KOPT-K1 (cell line): ENCODE results near the gene PF4V1.

ENCODE experiments used
- H3K27ac ChIP-seq: fragments of 200-600 bp; sonication (generic); 2 replicates; pipeline ENCODE4 v1.5.1; 2016; ENCODE audit warnings: antibody characterized with exemption, mild to moderate bottlenecking, low read depth, low read length; ENCODE audit not compliant: poor library complexity, severe bottlenecking
- H3K36me3 ChIP-seq: fragments of 200-600 bp; sonication (generic); 2 replicates; pipeline ENCODE4 v1.5.1; 2017; ENCODE audit warnings: antibody characterized with exemption, mild to moderate bottlenecking, low read length, moderate library complexity; ENCODE audit not compliant: insufficient read depth
- H3K9me3 ChIP-seq: fragments of 200-600 bp; sonication (generic); 2 replicates; pipeline ENCODE4 v1.5.1; 2017; ENCODE audit warnings: antibody characterized with exemption, low read length, mild to moderate bottlenecking; ENCODE audit not compliant: insufficient read depth, poor library complexity, severe bottlenecking

The PF4V1 gene, protein sequence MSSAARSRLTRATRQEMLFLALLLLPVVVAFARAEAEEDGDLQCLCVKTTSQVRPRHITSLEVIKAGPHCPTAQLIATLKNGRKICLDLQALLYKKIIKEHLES

GRCh38 chr4:73853246-73853704 is at the start of gene PF4V1:
PF4V1 (plus strand) TSS chr4:73853296; CDS start chr4:73853363, 67 bp downstream.
- Histone ChIP-seq H3K9me3 (no peaks in the 10 kb centered on the region), H3K36me3 (no peaks in the 10 kb centered on the region), H3K27ac (no peak within 1 kb of the TSS)

DNA sequence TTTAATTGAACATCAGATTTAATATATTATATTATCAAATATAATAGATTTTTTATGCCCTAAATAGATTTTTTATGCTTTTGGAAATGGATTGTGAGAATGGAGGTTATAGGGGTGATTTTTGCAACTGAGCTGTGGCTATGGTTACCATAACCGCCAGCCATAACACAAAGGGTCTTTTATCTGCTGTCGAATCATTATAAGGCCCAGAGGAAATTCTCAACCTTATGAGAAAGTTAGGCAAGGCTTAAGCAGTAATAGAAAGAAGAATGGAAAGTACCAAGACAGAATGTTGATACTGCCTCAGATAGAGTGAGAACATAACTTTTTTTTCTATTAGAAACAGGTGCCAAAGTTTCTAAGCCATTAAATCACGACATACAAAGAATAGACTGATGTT is 42.9 kb upstream of the PF4V1 start:
- Histone ChIP-seq H3K36me3 (no peaks in the 10 kb centered on the region), H3K27ac (no peak overlapping the region), H3K9me3 (no peaks in the 10 kb centered on the region)

DNA sequence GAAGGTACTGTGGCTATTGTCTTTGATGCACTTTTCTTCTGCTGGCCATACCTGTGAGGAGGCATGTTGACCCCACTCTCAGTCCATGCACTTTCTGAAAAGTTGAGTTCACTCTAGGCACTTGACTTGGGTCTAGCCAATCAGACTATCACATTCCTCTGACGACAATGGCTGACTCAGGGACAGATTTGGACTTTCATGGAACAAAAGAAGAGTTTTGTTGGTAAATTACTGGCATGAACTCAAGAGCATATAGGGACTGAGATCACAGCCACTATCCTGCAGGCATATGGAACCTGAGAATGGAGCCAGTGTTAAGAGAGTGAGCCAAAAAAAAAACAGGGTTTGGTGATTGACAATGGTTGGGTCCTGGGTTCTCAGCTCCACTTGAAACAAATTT is 41.3 kb upstream of the PF4V1 start:
- H3K36me3 ChIP-seq: no peaks in the 10 kb centered on the region
- H3K9me3 ChIP-seq: no peaks in the 10 kb centered on the region
- no peak overlapping the region for H3K27ac ChIP-seq

- Histone ChIP-seq H3K9me3 (no peaks in the 10 kb centered on the region), H3K36me3 (no peaks in the 10 kb centered on the region), H3K27ac (no peak overlapping the region)
Observed at GRCh38 chr4:73814679-73815078, 38.4 kb upstream of the PF4V1 start.

- H3K9me3 ChIP-seq: no peaks in the 10 kb centered on the region
- H3K36me3 ChIP-seq: no peaks in the 10 kb centered on the region
- no peak overlapping the region for H3K27ac ChIP-seq
Observed at GRCh38 chr4:73815145-73815544, 38.0 kb upstream of the PF4V1 start.

GRCh38 chr4:73816814-73817213 is 36.3 kb upstream of the PF4V1 start:
- Histone ChIP-seq H3K9me3 (no peaks in the 10 kb centered on the region), H3K36me3 (no peaks in the 10 kb centered on the region), H3K27ac (no peak overlapping the region)

DNA sequence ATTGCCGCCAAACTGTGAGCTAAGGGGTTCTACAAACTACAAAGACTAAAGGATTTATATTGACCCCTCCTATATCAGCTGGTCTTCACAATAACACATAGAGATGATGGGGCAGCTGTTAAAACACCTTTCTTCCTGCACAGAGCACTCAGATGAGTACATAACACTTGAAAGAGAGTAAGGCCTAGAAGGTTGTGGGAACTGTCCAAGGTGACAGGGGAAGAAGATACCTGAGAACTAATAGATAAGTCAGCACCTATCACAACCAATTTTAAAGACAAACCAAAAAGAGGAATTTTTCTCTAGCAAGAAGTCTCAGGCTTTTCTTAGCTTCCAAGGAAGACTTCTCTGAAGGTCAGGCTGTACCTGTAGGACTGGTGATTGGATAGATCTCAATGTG is 35.8 kb upstream of the PF4V1 start:
- H3K36me3 ChIP-seq: no peaks in the 10 kb centered on the region
- H3K9me3 ChIP-seq: no peaks in the 10 kb centered on the region
- H3K27ac ChIP-seq: no peak overlapping the region

GRCh38 chr4:73821325-73821724 is 31.8 kb upstream of the PF4V1 start:
- no peaks in the 10 kb centered on the region for H3K9me3 ChIP-seq
- H3K27ac ChIP-seq: no peak overlapping the region
- H3K36me3 ChIP-seq: no peaks in the 10 kb centered on the region

DNA sequence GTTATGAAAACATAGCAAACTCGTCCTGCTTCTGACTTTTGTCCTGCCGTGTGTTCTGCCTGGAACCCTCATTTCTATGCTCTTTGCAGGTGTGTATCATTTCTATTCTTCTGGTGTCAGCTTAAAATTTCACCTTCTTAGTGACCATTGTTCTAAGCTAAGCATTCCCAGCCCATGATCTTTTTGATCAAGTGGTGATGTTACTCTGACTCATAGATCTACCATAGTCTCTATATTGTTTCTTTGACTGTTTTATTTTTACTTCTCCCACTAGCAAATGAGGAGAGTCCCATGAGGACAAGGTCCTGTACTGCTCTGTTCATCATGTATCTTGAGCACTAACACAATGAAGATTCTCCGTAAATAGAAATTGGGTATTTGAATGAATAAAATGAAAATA is 30.7 kb upstream of the PF4V1 start:
- H3K9me3 ChIP-seq: no peaks in the 10 kb centered on the region
- no peak overlapping the region for H3K27ac ChIP-seq
- H3K36me3 ChIP-seq: no peaks in the 10 kb centered on the region

- Histone ChIP-seq H3K36me3 (no peaks in the 10 kb centered on the region), H3K27ac (no peak overlapping the region), H3K9me3 (no peaks in the 10 kb centered on the region)
Observed at GRCh38 chr4:73822812-73823504, 30.1 kb upstream of the PF4V1 start.

- Histone ChIP-seq H3K9me3 (no peaks in the 10 kb centered on the region), H3K27ac (no peak overlapping the region), H3K36me3 (no peaks in the 10 kb centered on the region)
Observed at GRCh38 chr4:73823760-73824159, 29.3 kb upstream of the PF4V1 start.

DNA sequence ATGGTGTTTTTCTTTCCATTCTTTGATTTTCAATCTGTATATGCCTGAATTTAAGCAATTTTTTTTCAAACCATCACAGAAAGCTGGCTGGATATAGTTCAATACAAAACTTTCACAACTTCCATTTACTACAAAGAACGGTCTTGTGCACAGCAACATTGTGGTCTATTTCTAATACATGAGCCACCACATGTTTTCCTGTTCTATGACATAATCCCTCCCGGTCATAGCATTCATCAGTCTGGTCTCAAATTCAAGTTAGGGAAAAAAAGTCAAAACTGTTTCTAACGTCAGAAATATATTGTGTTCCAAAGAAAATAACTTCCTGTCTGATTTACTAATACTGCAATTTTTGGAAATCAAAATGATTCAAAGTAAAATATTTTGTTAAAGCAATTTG is 24.1 kb upstream of the PF4V1 start:
- H3K9me3 ChIP-seq: no peaks in the 10 kb centered on the region
- no peak overlapping the region for H3K27ac ChIP-seq
- H3K36me3 ChIP-seq: no peaks in the 10 kb centered on the region

DNA sequence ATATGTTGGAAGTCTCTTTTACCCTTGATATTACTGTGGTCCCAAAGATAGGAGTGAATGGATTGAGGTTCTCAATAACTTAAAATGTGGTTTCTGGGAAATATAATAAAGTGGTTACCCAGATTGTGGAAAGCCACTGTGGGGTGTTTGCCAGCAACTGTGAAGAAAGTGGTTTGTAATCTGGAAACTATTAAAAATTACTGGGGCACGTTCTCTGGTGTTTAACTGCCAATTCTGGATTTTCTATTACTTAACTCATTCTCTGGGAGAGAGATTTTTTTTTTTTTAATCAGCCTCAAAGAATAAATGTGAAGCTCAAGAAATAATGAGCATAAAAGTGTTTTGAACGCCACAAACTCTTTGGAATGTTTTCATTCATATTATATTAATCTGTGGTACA is 21.5 kb upstream of the PF4V1 start:
- no peak overlapping the region for H3K27ac ChIP-seq
- no peaks in the 10 kb centered on the region for H3K36me3 ChIP-seq
- no peaks in the 10 kb centered on the region for H3K9me3 ChIP-seq

GRCh38 chr4:73832651-73833237 is 20.4 kb upstream of the PF4V1 start:
- Histone ChIP-seq H3K27ac (no peak overlapping the region), H3K9me3 (no peaks in the 10 kb centered on the region), H3K36me3 (no peaks in the 10 kb centered on the region)

GRCh38 chr4:73836373-73837279 is 16.5 kb upstream of the PF4V1 start, which contains the start of gene CXCL6:
CXCL6 (plus strand) TSS chr4:73836678; CDS start chr4:73836751, 73 bp downstream.
- Histone ChIP-seq H3K36me3 (no peaks in the 10 kb centered on the region), H3K27ac (no peak within 1 kb of the TSS), H3K9me3 (no peaks in the 10 kb centered on the region)
